CD1c-positive myeloid dendritic cell (primary cell): ENCODE data around the gene CALML6.
"Not testable (repeated sequence)": the region's sequence is repeated elsewhere in the genome, so short reads cannot be mapped to it uniquely, and the experiment has no call there.

Experiments
- DNase-seq: peaks from one replicate; pipeline ENCODE4 v3.0.0-alpha.2; 2016; ENCODE audit errors: extremely low spot score

The CALML6 gene

DNA sequence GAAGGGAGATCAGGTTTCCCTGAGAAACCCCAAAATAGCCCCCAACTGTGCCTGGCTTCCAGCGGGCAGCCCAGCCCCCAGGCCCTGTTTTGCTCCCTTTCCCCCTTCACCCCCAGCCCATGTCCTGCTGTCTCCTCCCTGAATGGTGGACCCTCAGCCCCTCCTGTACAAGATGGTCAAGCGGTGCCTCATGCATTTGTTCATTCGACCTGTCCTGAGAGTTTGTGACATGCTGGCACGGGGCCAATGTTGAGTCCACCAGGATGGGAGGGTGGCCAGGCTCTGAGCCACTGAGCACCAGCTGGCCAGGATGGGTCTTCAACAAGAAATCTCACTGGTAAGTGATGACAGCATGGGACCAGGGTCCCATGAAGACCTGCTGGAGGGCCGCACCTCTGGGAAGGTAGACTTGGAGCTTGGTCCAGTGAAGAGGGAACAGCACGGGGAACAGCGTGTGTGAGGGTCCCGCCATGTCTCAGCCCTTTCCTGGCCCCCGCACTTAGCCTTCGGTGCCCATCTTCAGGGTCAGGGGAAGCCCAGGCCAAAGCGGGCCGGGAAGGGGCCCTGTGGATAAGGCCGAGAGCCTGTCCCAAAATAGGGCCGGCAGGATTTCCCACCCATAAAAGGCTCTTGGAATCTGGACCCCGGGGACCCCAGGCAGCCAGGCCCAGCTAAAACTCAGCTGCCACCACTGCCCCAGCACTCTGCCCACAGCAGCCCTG is at the start of gene CALML6:
Gene CALML6, plus strand, starts transcription at position 290 of the 722 bp plus-strand sequence. Its CDS starts 21 bp downstream, at position 311.
- no peak for DNase-seq

DNA sequence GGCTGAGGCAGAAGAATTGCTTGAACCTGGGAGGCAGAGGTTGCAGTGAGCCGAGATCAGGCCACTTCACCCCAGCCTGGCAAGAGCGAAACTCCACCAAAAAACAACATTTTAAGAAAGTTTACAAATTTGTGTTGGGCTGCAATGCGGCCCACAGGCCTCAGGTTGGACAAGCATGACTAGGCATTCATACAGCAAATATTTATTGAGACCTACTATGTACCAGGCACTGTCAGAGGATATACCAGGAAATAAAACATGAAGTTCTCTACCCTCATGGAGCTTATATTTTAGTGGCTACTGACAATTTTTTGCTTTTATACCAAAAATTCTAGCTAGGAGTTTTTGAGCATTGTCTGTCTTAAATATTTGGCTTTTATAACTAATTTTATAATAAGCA is 47.9 kb upstream of the CALML6 start:
- no peak for DNase-seq

DNA sequence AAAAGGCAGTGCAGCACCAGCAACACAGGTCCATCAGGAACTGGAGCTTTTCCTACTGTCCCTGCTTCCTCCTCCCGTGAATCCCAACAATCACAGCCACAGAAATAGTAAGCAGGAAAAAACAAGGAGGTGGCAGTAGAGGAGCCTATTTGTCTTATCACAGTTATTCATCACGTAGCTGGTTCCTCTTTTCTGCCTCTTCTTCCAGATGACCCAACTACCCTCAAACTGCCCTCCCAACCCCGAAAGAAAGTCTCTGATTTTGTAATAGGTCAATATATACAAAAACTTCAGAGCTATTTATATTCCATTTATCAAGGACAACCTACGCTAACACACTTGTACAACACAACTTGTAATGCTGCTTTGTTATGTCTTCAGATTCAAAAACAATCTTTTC is 45.6 kb upstream of the CALML6 start:
- DNase-seq: peak; percentile 70

GRCh38 chr1:1872329-1872994 is 42.6 kb upstream of the CALML6 start:
- no peak for DNase-seq

DNA sequence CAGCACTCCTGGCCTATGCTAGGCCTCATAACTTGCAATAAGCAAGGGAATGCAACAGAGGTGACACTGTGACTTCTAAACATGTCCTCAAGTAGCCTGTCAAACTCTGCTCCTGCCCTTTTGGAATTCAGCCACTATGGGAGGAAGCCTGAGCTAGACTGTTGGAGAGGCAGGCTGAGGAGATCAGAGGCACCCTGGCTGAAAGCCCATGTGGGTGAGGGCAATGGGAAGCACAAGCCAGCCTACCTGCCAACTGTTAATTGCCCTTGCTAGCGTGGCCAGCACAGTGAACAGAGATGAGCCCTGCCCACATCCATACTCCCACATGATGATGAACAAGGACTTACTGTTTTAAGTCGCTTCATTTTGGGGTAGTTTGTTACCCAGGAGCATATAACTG is 41.9 kb upstream of the CALML6 start:
- no peak for DNase-seq

- no peak for DNase-seq
Observed at GRCh38 chr1:1874901-1875300, 40.2 kb upstream of the CALML6 start.

DNA sequence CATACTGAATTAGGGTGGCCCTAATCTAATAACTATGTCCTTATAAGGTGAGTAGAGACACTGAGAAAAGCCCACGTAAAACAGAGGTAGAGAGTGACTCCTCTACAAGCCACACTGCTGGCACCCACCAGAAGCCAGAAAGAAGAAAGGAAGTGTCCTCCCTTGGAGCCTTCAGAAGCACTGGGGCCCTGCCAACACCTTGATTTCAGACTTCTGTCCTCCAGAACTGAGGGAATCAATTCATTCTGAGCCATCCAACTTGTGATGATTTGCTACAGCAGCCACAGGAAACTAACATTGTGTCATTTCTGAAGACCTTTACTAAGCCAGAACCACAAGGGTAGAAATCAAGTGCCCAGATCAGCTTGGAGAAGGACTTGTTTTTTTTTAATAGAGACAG is 39.1 kb upstream of the CALML6 start:
- DNase-seq: no peak

- DNase-seq: no peak
Observed at GRCh38 chr1:1876335-1876930, 38.6 kb upstream of the CALML6 start.

DNA sequence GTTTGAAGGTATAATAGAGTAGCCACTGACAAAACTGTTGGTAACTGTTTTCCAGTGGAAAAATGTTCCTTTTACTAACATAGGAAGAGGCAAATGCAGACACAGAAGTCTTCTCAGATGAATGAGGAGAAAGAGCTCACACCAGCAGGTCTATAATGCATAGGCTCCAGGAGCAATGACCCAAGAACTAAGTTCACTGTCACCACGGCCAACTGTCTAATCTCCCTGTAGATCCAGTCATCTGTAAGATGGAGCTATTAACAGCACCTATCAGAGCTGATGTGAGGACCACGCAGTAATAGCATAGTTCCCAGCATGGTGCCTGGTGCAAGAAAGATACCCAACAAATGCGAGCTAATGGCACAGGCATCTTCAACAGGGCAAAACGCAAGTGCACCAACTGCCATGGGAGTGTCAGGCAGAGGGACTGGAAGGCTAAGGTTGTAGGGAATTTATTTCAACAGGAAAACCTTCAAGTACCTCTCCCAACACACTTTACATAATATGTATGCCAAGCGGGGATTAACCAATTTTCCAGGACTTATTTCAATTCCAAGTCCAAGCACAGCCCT is 37.1 kb upstream of the CALML6 start:
- no peak for DNase-seq

- no peak for DNase-seq
Observed at GRCh38 chr1:1879942-1880341, 35.1 kb upstream of the CALML6 start.

DNA sequence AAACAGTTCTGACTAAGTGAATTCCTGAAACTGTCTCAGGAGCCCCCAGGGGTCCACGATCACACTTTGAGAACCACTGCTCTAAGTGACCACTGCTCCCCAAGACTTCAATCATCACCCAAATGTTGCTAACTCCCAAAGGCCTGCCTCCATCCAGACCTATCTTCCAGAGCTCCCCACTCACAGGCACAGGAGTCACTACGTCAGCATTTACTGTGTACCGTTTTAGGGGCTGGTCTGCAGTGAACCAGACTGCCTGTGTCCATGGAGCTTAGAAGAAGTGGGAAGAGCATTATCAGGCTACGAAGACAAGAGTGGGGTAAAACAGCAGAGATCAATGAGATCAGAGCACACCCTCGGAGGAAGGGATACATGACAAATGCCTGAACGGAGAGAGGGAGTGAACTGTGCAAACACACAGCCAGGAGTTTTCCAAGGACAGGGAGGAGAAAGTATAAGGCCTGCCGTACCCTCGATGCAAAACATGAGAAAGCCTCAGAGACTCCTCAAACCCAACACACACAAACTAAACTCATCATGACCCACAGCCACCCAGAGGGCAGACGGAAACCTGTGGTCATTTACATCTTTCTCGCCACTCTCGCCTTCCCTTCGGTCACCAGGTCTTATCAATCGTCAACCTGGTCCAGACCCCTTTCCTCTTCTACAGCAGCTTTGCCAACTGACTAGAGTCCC is 34.3 kb upstream of the CALML6 start:
- DNase-seq: no peak

- DNase-seq: no peak
Observed at GRCh38 chr1:1881727-1882126, 33.3 kb upstream of the CALML6 start.

- DNase-seq: no peak
Observed at GRCh38 chr1:1883092-1883873, 31.8 kb upstream of the CALML6 start.

GRCh38 chr1:1883890-1884289 is 31.2 kb upstream of the CALML6 start:
- not testable (repeated sequence) for DNase-seq

GRCh38 chr1:1889090-1889750 is 25.8 kb upstream of the CALML6 start:
- DNase-seq: no peak

DNA sequence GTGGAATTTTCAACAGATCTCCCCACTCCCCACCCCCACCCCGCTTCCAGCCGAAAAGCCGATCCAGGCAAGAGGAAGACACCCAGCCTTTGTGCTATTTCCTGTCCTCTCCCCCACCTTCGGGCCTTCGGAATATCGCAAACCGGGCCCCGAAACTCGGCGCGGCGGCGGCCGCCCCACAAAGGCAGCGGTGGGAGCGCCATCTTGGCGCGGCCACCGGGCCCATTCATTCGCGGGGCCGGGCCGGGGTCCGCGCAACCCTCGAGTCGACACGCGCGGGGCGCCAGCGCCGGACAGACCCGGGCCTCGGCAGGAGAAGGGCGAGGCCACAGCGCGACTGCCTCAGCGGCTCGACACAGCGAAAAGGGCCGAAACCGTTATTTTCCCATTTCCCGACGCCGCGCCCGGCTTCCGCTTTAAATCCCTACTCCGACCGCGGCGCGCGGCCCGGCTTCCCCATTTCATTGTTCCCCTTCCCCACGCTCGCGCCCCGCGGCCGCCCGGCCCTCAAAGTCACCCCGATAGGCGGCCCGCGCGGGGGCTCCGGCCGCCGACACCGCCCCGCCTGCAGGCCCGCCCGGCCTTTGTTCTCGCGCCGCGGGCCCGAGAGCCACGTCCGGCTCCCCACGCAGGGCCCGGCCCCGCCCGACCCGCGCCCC is 25.1 kb upstream of the CALML6 start:
- peak; percentile 95 for DNase-seq

- peak; percentile 95 for DNase-seq
Observed at GRCh38 chr1:1890506-1891348, 24.3 kb upstream of the CALML6 start, which contains the start of gene GNB1. GNB1 (minus strand) TSS chr1:1891087; CDS start chr1:1825453, 65,634 bp downstream.

DNA sequence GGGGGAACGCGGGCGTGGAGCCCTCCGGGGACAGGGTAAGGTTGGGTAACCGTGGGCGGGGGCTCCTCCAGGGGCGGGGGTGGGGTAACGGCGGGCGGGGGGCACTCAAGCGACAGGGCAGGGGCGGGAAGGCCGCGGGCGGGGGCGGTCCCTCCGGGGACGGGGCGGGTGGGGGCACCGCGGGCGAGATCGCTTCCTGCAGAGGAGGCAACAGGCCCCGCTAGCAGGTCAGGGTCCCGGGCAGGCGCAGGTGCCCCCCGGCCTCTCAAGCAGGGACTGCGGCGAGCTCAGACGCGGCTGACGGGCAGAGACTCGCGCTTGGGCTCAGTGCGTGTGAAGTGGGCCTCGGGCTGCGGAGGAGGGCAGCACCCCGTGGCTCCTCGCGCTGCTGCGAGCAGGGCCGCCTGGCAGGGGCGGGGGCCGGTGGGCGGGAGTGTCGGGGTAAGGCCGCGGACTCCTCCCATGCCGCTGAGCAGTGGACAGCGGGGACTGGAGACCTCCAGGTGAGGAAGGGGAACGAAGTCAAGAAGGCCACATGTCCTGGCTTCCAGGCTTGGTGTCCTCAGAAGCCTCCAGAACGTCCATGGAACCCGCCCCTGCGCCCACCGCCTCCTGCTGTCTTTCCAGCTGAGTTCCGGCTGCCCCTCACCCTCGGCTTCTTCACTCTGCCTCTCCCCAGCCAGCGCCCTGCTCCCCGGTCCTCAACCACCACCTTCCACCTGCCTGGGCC is 23.5 kb upstream of the CALML6 start:
- DNase-seq: peak; percentile 73
